Measurements from ENCODE around the gene S100A7A.

DNA sequence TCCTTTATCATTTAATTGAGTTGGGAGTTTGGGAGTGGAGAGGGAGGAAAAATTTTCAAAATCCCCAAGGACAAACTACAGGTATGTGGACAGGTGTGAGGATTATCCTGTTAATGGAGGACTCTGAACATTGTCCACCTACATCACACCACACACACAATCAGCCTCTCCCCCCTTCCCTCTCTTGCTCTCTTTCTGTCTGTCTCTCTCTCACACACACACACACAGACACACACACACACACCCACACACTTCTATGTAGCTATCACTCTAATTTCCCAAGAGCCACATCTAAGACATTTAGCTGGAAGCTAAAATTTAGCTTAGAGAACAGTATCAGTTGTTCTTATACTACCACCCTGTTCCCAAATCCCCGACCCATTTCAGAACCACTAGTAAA is 26.9 kb upstream of the S100A7A start:
- TF ChIP-seq ESRRG (CRISPR knock-in tag; IDR thresholded peaks at IDR 0.05) (no peak), ZC3H10 (CRISPR knock-in tag; IDR thresholded peaks at IDR 0.05) (no peak), RARB (CRISPR knock-in tag; IDR thresholded peaks at IDR 0.05) (no peak), CREB5 (CRISPR knock-in tag; IDR thresholded peaks at IDR 0.05; ENCODE audit: low read depth) (no peak), PPARA (CRISPR knock-in tag; IDR thresholded peaks at IDR 0.05; ENCODE audit: borderline replicate concordance) (no peak), GLIS3 (CRISPR knock-in tag; IDR thresholded peaks at IDR 0.05) (no peak), TCF4 (CRISPR knock-in tag; IDR thresholded peaks at IDR 0.05; ENCODE audit: borderline replicate concordance) (no peak), ARNTL (CRISPR knock-in tag; IDR thresholded peaks at IDR 0.05; ENCODE audit: borderline replicate concordance, low read depth) (no peak), ZFP3 (CRISPR knock-in tag; IDR thresholded peaks at IDR 0.05) (no peak), BACH2 (CRISPR knock-in tag; IDR thresholded peaks at IDR 0.05; ENCODE audit: borderline replicate concordance) (no peak), ZNF565 (CRISPR knock-in tag; conservative IDR thresholded peaks at IDR 0.05; ENCODE audit: low read depth) (no peak)
- TF ChIP-seq, protein P1, sequence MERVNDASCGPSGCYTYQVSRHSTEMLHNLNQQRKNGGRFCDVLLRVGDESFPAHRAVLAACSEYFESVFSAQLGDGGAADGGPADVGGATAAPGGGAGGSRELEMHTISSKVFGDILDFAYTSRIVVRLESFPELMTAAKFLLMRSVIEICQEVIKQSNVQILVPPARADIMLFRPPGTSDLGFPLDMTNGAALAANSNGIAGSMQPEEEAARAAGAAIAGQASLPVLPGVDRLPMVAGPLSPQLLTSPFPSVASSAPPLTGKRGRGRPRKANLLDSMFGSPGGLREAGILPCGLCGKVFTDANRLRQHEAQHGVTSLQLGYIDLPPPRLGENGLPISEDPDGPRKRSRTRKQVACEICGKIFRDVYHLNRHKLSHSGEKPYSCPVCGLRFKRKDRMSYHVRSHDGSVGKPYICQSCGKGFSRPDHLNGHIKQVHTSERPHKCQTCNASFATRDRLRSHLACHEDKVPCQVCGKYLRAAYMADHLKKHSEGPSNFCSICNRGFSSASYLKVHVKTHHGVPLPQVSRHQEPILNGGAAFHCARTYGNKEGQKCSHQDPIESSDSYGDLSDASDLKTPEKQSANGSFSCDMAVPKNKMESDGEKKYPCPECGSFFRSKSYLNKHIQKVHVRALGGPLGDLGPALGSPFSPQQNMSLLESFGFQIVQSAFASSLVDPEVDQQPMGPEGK (CRISPR knock-in tag; IDR thresholded peaks at IDR 0.05; ENCODE audit: borderline replicate concordance), result no peak
- TF ChIP-seq, protein P2, sequence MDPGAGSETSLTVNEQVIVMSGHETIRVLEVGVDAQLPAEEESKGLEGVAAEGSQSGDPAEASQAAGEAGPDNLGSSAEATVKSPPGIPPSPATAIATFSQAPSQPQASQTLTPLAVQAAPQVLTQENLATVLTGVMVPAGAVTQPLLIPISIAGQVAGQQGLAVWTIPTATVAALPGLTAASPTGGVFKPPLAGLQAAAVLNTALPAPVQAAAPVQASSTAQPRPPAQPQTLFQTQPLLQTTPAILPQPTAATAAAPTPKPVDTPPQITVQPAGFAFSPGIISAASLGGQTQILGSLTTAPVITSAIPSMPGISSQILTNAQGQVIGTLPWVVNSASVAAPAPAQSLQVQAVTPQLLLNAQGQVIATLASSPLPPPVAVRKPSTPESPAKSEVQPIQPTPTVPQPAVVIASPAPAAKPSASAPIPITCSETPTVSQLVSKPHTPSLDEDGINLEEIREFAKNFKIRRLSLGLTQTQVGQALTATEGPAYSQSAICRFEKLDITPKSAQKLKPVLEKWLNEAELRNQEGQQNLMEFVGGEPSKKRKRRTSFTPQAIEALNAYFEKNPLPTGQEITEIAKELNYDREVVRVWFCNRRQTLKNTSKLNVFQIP (CRISPR knock-in tag; IDR thresholded peaks at IDR 0.05; ENCODE audit: borderline replicate concordance, low read depth), result no peak

All from SK-N-SH treated with all-trans-retinoic acid at 6 μM for 48 hours (cell line).